Natural killer cell (primary cell): ENCODE measurements around the gene CLIC5. TPM values are rescaled to one million over a fixed set of nuclear protein-coding genes. Genes with fewer than 3 reads are reported as not detected.

Experiments
- ATAC-seq, 3 donors: fragments of 150-1000 bp in 2 of 3; fragments of 200-7000 bp in 1 of 3; cut with Tn5 transposase; 1 replicate in 1 of 3; 2 replicates in 2 of 3; pipeline ENCODE4 v1.10.0; 2021; ENCODE audit warnings: mild to moderate bottlenecking in 2 of 3, moderate library complexity in 2 of 3
- DNase-seq, 2 donors: peaks; one replicate each; pipeline versions ENCODE4 v3.0.0 to v3.0.0-alpha.2; 2013 to 2021; ENCODE audit warnings: mixed read lengths in 1 of 2
- H3K27ac ChIP-seq: one replicate; pipeline ENCODE4 v1.5.1; 2013; ENCODE audit warnings: mild to moderate bottlenecking, low read length
- H3K27me3 ChIP-seq: one replicate; pipeline ENCODE4 v1.6.1; 2013; ENCODE audit warnings: low read length; ENCODE audit not compliant: control insufficient read depth, insufficient read depth
- H3K36me3 ChIP-seq: one replicate; pipeline ENCODE4 v1.6.1; 2013; ENCODE audit warnings: low read length; ENCODE audit not compliant: control insufficient read depth, insufficient read depth
- H3K4me1 ChIP-seq: one replicate; pipeline ENCODE4 v1.6.1; 2013; ENCODE audit warnings: low read length; ENCODE audit not compliant: control insufficient read depth, insufficient read depth
- H3K4me3 ChIP-seq: one replicate; pipeline ENCODE4 v1.5.1; 2013; ENCODE audit warnings: low read length
- H3K9me3 ChIP-seq: one replicate; pipeline ENCODE4 v1.6.1; 2013; ENCODE audit warnings: low read length; ENCODE audit not compliant: control insufficient read depth, insufficient read depth
- H3K27ac Mint-ChIP-seq, 2 donors: one replicate each; pipeline ENCODE4 v1.8.0; 2022; ENCODE audit warnings: mild to moderate bottlenecking in 2 of 2, mixed read lengths in 2 of 2, moderate library complexity in 1 of 2
- H3K27me3 Mint-ChIP-seq, 2 donors: one replicate each; pipeline ENCODE4 v1.8.0; 2022; ENCODE audit warnings: low read depth in 2 of 2, mixed read lengths in 2 of 2
- H3K36me3 Mint-ChIP-seq: one replicate; pipeline ENCODE4 v1.8.0; 2022; ENCODE audit warnings: mixed read lengths
- H3K4me1 Mint-ChIP-seq, 2 donors: one replicate each; pipeline ENCODE4 v1.8.0; 2022; ENCODE audit warnings: mixed read lengths in 2 of 2
- H3K4me3 Mint-ChIP-seq: one replicate; pipeline ENCODE4 v1.8.0; 2022; ENCODE audit warnings: mild to moderate bottlenecking, moderate library complexity, mixed read lengths
- H3K9me3 Mint-ChIP-seq, 2 donors: one replicate each; pipeline ENCODE4 v1.8.0; 2022; ENCODE audit warnings: mixed read lengths in 2 of 2
- WGBS: methylation state at CpG from one replicate; pipeline ENCODE4 v1.1.7; 2013; ENCODE audit warnings: missing lambda C conversion rate; ENCODE audit not compliant: insufficient coverage; 5-methylcytosine and 5-hydroxymethylcytosine counted together
- intact Hi-C: fragments of 100-400 bp; cut with micrococcal nuclease; formaldehyde crosslinking; loops from one replicate; pipeline ENCODE4 v1.14.2; 2022
- total RNA-seq, 4 donors: library from RNA; stranded (reverse); fragments of 120-200 nt in 1 of 4; gene quantifications; one replicate each; pipeline versions ENCODE4 v1.2.3 to v1.2.4, GENCODE V29; 2013 to 2022
- TF ChIP-seq, protein P1 (sequence below): fragments of 200-600 bp; IDR thresholded peaks from one replicate; pipeline ENCODE4 v1.8.0; 2022; ENCODE audit warnings: antibody characterized with exemption

CLIC5 gene
- total RNA-seq, 3 donors from 2014 or later (not counting 1 experiment from before 2014, with no cell fraction given) = 0.52 to 1.7 (median 1.4) TPM

DNA sequence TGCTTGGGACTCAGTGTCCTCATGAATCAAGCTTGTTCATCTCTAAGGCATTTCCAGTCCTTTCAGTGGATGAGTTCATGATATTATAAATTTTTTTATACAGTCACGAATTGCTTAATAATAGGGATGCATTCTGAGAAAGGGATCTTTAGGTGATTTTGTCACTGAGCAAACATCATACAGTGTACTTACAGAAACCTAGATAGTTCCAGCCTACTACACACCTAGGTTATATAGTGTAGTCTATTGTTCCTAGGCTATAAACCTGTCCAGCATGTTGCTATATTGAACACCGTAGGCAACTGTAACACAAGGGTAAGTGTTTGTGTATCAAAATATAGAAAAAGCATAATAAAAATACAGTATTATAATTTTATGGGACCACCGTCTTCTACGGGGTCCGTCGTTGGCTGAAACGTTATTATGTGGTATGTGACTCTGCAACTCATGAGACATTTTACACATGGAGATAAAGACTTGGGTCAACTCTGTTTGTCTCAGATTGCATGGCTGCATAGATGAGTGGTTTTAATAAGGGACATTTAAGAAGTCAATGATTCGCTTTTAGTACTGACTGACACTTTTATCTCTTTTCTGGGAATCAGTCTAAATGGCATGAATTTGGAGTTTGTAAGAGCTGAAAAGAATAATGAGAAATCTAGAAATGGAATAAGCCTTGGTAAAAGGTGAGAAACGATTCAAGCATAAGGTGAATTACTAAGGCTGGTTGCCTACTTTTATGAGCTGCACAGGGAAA is 33.2 kb downstream of the CLIC5 start:
- Mint-ChIP-seq H3K27me3 (peaks cover 6 to 41% of the 10 kb centered on the region in 2 donors), H3K4me1 (peaks cover 16 to 18% of the 10 kb centered on the region in 2 donors), H3K9me3 (no peaks in the 10 kb centered on the region), H3K4me3 (no peak overlapping the region), H3K36me3 (no peaks in the 10 kb centered on the region), H3K27ac (no peak overlapping the region)
- intact Hi-C loops = no loop called here
- H3K9me3 ChIP-seq = no peaks in the 10 kb centered on the region
- H3K4me1 ChIP-seq = peaks cover 9% of the 10 kb centered on the region
- 98% methylated on average over 7 of the region's 9 CpGs for WGBS
- no peak overlapping the region for H3K4me3 ChIP-seq
- DNase-seq = no peak
- H3K27ac ChIP-seq = no peak overlapping the region
- no peaks in the 10 kb centered on the region for H3K36me3 ChIP-seq
- TF ChIP-seq, protein P1, sequence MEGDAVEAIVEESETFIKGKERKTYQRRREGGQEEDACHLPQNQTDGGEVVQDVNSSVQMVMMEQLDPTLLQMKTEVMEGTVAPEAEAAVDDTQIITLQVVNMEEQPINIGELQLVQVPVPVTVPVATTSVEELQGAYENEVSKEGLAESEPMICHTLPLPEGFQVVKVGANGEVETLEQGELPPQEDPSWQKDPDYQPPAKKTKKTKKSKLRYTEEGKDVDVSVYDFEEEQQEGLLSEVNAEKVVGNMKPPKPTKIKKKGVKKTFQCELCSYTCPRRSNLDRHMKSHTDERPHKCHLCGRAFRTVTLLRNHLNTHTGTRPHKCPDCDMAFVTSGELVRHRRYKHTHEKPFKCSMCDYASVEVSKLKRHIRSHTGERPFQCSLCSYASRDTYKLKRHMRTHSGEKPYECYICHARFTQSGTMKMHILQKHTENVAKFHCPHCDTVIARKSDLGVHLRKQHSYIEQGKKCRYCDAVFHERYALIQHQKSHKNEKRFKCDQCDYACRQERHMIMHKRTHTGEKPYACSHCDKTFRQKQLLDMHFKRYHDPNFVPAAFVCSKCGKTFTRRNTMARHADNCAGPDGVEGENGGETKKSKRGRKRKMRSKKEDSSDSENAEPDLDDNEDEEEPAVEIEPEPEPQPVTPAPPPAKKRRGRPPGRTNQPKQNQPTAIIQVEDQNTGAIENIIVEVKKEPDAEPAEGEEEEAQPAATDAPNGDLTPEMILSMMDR = no peak
- H3K27me3 ChIP-seq = no peaks in the 10 kb centered on the region
- no peak for ATAC-seq

DNA sequence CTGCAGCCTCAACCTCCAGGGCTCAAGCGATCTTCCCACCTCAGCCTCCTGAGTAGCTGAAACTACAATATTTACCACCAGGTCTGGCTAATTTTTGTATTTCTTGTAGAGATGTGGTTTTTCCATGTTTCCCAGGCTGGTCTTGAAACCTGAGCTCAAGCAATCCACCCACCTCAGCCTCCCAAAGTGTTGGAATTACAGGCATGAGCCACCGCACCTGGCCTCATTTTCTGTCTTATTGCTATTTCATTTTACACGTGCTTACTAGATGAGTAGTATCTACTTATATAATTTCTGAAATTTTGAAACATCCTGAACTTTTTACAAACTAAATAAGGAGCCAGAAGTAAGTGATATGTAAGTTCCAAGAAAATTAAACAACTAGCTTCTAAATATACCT is 34.6 kb downstream of the CLIC5 start:
- no peaks in the 10 kb centered on the region for H3K9me3 ChIP-seq
- 88% methylated on average over 2 of the region's 3 CpGs for WGBS
- DNase-seq (no peak), ATAC-seq (no peak)
- no peak overlapping the region for H3K27ac ChIP-seq
- peaks cover 7 to 41% of the 10 kb centered on the region in 2 donors for H3K27me3 Mint-ChIP-seq
- no peak overlapping the region for H3K4me3 Mint-ChIP-seq
- no peaks in the 10 kb centered on the region for H3K36me3 Mint-ChIP-seq
- no peaks in the 10 kb centered on the region for H3K27me3 ChIP-seq
- intact Hi-C loops = no loop called here
- no peak overlapping the region for H3K27ac Mint-ChIP-seq
- H3K4me3 ChIP-seq = no peak overlapping the region
- H3K4me1 Mint-ChIP-seq = peaks cover 16% of the 10 kb centered on the region in 2 donors
- TF ChIP-seq, protein P1 = no peak
- H3K36me3 ChIP-seq = no peaks in the 10 kb centered on the region
- H3K9me3 Mint-ChIP-seq = no peaks in the 10 kb centered on the region
- H3K4me1 ChIP-seq = peaks cover 9% of the 10 kb centered on the region

DNA sequence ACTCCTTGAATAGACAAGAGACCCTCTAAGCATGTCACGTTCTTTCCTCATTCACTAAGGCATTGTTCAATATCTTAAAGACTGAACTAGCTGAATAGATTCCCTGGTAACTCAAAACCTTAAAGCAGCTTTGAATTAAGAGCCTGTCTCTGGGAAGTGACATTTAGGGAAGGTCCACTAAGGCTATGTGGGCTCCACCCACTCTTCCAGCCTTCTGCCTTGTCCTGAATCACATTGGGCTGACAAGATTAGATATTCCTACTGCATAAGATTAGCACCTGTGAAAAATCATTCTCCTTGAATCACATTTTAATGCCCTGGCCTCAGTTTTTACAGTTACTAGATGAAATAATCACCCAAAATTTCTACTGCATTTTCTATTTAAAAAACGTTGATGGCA is 36.3 kb downstream of the CLIC5 start:
- Mint-ChIP-seq H3K36me3 (peaks cover 7% of the 10 kb centered on the region), H3K27me3 (peaks cover 10 to 41% of the 10 kb centered on the region in 2 donors), H3K27ac (no peak overlapping the region), H3K9me3 (peaks cover 0 to 3% of the 10 kb centered on the region in 2 donors), H3K4me1 (no peaks in the 10 kb centered on the region), H3K4me3 (no peak overlapping the region)
- WGBS = 58% methylated on average over 2 of the region's 2 CpGs
- no peaks in the 10 kb centered on the region for H3K36me3 ChIP-seq
- ATAC-seq (no peak), DNase-seq (no peak)
- H3K9me3 ChIP-seq = peaks cover 6% of the 10 kb centered on the region
- no peak overlapping the region for H3K4me3 ChIP-seq
- no peaks in the 10 kb centered on the region for H3K4me1 ChIP-seq
- no peaks in the 10 kb centered on the region for H3K27me3 ChIP-seq
- intact Hi-C loops = no loop called here
- TF ChIP-seq, protein P1 = no peak
- no peak overlapping the region for H3K27ac ChIP-seq

DNA sequence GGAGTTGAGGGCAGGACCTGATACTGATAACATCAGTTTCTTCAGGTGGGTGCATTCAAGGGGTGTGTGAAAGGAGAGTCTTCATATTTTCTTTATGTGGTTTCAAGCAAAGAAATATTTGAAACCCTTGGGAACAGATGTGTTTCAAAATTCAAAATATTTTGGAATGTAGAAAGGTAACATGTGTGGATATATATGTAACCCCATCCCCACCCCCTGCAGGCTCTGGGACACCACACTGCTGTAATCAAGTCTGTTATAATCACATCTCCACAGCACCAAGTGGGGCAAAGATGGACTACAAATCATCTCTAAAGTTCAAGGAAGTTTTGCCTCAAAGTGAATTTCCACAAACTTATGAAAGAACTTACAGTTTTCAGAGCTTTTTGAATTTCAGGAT is 41.1 kb downstream of the CLIC5 start:
- Histone ChIP-seq H3K4me1 (peaks cover 2% of the 10 kb centered on the region), H3K27me3 (peaks cover 4% of the 10 kb centered on the region), H3K4me3 (no peak overlapping the region), H3K9me3 (peaks cover 6% of the 10 kb centered on the region), H3K27ac (no peak overlapping the region), H3K36me3 (no peaks in the 10 kb centered on the region)
- DNase-seq (no peak), ATAC-seq (no peak)
- Mint-ChIP-seq H3K4me3 (no peak overlapping the region), H3K4me1 (no peaks in the 10 kb centered on the region), H3K36me3 (peaks cover 7% of the 10 kb centered on the region), H3K27ac (no peak overlapping the region), H3K27me3 (peaks cover 20 to 55% of the 10 kb centered on the region in 2 donors), H3K9me3 (peaks cover 0 to 3% of the 10 kb centered on the region in 2 donors)
- TF ChIP-seq, protein P1 = no peak
- intact Hi-C loops = no loop called here
